Inflammatory macrophage treated with lipopolysaccharide for 1 hour (primary cell): ENCODE results near the gene DACT2.

Experiments used
- DNase-seq, 2 donors: peaks; one replicate each; pipeline ENCODE4 v3.0.0-alpha.2; 2020 to 2022

Gene DACT2

DNA sequence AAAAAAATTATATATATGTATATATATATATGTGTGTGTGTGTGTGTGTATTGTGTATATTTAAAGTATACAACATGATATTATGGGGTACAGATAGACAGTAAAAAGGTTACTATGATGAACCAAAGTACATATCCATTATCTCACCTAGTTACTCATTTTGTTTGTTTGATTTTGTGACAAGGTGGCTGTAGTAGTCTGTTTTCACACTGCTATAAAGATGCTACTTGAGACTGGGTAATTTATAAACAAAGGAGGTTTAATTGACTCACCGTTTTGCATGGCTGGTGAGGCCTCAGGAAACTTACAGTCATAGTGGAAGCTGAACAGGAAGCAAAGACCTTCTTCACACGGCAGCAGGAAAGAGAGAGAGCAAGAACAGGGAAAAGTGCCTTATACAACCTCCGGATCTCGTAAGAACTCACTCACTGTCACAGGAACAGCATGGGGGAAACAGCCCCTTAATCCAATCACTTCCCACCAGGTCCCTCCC is 30.2 kb upstream of the DACT2 start:
- no peak for DNase-seq

DNA sequence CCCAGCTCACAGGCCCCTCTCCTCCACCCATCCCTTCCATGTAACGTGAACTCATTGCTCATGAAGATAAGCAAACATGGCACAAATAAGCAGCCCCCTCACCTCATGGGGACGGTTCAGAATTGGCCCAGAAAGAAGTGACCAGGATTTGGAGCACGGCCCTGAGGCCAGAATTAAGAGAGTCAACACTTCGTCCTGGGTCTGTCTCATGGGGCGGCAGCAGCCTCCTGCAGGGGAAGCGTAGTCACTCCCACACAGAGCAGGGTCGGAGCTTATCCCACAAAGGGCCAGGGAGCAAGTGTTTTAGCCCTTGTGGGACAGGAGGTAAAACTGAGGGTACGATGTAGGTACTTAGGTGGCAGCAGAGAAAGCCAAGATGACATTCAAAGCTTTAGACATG is 28.6 kb upstream of the DACT2 start:
- DNase-seq: no peak

DNA sequence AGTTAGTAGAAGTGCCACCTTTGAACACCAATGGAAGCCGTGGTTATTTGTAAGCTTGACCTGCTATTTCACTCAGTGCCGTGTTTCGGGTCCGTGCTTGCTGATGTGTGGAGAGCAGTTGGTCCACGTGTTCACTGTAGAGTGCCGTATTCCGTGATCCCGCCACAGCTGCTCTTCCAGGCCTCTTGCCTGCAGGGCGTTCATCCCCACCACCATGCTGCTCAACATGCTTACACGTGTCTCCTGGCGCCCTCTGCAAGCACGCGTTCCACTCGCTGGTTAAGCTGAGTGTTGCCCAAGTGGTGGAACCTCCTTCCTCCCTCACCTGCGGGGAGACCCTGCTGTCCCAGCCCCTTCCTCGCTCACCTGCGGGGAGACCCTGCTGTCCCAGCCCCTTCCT is 28.0 kb upstream of the DACT2 start:
- no peak for DNase-seq

DNA sequence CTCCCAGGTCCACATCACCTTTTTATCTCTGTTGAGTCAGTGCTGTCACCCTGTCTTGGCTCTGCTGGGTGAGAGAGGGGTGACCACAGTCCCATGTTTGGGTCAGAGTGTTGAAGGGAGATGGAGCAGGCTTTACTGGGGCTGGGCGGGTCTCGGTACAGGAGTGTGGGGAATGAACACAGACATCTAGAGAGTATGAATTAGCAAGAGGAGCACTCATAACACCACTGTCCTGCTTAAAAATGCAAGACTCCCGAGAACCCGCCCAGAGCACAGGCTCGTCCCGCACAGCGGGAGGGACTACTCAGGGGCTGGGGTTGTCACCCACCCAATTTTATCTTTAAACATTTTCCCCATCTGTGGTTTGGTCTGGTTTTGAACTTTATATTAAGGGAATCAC is 27.5 kb upstream of the DACT2 start:
- no peak for DNase-seq

DNA sequence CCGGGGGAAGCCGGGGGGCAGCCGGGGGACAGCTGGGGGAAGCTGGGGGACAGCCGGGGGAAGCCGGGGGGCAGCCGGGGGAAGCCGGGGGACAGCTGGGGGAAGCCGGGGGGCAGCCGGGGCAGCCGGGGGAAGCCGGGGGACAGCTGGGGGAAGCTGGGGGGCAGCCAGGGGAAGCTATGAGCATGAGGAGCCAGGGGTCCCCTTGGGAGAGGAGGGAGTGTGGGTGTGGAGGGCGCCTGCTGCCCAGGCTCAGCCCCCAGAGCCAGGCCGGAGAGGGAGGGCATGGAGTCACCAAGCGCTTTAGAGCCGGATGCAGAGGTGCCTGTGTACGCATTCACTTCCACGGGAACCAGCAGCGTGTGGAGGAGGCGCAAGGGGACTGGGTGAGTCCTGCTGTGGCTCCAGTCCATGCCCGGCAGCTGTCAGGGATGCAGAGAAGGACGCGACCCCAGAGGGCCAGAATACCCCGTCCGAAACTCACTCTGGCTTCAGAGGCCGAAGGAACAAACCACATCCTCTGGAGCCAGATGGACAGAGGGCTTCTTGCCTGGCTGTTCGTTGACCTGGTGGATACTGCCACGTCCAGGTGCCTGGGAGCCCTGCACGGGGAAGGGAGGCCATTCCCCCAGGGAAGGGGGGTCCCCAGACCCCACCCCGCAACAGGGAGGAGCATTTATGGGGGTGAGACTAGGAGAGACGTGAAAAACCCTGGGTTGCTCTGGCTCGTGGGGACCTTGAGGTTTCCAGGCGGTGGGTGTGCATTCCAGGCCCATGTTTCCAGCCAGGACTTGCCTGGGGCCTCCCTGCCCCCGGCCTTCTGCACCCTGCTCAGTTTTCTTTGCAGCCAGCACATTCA is 26.5 kb upstream of the DACT2 start:
- no peak for DNase-seq

DNA sequence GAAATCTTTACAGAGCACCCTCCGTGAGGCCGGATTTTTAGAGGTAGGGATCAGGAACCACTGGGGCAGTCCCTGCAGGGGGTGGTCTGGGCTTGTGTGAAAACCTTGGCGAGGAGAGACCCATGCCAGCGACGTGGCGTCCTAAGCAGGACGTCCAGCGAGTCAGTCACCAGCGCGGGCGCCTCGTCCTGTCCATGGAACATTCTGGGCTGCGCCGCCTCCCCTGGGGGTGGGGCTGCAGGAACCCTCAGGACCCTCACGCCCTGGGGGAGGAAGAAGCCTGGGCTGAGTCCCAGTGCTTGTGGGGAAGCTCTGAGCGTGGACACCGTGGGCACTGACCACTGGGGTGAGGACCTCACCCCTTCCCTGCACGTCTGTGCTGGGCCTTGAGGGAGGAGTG is 25.7 kb upstream of the DACT2 start:
- no peak for DNase-seq

DNA sequence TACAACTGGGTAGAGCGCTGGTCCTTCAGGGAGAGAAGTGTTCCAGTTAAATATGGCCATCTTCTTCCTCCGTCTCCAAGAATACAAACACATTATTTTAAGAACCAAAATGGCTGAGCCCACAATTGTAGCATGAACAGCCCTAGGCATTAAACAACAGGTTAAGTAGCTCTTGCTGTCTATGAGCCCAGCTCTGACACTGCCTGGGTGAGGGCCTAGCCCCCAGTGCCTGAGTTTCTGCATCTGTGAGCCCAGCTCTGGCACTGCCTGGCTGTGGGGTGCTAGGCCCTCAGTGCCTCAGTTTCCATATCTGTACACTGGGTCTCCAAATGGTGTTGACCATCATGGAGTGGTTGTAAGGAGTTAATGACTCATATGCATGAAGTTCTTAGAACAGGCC is 24.8 kb upstream of the DACT2 start:
- no peak for DNase-seq

DNA sequence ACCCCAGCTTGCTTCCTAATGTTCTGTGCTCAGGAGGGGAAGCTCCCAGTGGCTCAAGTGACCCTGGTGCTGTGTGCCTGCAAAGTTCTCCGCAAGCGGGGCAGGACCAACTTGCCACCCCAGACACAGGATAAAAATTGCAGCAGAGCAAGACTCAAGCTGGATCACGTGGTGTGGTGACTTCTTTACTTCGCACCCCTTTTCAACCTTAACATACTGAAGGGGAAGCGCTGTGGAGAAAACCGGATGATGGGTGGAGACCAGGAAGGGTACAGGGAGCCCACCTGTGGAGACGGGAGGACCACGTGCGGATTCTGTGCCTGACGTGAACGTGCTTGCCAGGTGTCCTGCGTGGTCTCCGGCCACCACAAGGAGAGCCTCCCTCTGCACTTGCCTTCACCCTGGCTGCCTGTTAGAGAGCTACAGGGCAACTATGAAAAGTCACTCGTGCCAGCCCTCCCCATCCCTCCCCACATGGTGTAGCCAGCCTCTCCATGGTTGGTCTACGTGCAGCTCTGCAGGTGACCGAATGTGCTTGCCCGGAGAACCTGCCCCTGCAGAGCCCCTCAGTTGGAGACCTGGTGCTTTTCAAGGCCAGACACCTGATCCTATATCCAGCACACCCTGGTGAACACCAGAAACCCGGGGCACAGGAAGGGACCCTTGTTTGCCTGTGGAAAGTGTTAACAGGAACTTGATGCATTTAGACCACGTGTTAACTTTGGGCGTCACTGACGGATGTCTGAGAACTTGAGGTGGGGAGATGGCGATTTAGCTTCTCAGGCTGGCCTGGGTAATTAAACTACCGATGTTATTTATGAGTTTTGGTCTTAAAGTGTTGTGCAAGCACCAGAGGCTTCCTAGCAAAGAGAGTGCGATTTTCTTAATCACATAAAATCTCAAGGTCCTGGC is 23.9 kb upstream of the DACT2 start:
- DNase-seq: no peak

DNA sequence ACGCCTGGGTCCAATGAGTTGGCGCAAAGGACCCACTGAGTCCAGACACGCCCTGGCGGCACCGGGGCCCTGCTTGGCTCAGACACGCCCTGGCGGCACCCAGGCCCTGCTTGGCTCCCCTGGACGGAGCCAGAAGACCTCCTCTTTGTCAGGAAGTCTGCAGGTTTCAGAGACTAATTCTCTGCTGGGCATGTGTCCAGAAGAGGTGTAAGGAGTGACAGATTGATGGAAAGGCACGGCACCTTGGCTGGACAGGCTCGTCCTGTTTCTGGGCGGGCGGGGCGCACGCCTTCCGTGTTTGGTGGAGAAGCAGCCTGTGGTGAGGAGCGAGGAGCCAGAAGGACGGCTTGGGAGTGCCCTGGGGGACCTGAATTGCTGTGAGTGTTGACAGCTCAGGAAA is 23.1 kb upstream of the DACT2 start:
- DNase-seq: no peak

DNA sequence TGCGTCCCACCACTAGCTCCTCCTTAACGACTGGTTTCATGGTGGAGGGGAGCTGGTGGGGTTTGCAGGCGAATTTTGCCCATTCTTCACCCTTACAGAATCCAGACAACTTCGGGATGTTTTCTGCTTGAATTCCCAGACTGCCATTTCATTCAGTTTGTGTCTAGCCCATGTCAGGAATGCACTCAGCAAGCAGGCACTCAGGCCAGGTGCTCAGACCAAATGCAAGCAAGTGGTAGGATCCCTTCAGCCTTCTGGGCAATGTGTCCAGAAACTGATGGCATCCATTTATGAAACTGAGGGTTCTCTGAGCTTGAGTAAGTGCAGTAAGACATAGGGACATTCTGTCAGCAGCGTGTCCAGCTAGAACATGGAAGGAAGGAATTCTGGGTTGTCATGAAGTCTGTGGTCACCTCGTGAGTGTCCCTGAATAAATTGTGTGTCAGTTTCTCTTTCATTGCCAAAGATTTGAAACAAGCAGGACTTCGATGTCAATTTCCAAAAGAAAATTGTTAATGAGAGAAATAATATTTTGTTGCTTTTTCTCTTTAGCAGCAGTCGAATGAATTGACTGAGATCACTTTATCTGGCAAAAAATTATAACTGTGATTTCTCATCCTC is 21.8 kb upstream of the DACT2 start:
- no peak for DNase-seq

DNA sequence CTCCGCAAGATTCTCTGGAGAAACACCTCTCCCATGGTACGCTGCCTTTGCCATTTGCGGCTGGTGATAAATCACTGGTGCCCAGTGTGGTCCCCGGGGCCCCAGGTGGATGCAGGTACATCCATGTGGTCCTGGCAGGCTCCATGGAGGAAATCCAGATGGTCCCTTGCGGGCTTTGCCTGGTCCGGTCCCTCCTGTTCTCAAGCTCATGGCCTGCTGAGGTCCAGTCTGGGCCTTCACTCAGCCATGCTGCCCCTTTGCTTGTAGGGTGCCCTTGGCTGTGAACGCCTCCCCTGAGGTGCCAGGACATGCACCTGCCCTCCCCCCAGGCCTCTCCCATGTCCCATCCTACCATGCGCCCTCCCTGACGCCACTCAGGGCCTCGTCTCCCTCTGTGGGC is 21.2 kb upstream of the DACT2 start:
- no peak for DNase-seq

DNA sequence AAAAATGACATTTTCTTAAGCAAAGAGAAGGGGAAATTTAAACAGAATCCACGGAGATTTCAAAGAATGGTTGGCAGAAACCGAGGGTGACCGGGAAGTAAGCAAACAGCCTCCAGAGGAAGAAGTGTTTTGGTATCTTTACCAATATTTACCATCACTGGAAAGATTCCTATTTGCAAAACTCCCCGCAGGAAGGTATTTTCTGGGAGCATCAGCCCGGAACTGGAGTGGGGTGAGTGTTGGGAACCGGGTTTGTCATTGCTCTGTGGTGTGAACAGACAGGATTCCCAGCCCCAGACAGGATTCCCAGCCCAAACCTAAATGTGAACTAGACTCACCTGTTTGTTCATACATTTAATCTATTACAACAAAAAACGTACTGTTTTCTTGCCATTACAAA is 19.2 kb upstream of the DACT2 start:
- DNase-seq: no peak

DNA sequence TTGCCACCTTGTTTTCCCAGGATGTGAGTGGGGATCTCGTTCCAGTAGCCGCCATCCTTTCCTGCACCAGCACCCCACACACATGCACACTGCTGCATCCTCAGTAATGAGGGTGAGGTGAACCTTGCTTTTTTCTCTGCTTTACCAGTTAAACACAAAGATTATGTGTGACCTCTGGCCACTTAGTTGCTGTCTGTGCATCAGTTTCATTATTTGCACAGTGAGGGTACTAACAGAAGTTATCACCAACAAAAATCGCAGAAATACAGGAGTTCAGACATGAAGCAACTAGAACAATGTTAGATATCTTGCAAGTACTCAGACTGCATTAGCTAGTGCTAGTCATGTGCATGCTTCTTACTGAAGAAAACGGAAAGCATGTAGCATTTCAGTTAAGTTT is 17.4 kb upstream of the DACT2 start:
- no peak for DNase-seq

DNA sequence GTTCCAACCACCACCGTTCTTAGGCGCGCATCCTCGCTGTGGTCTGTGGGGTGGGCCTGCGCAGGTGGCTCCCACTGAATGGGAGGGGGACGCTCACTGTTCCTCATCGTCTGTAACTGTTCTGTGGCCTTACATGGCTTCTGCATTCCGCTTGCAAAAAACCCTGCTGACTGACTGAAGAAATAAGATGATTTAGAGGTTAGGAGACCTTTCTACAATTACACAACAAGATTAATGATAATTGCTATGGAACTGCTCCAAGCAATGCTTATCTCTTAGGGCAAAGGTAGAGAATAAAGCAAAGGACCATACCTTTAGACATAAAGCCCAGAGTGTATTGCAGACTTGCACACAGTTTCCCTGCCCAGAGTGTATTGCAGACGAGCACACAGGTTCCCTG is 14.4 kb upstream of the DACT2 start:
- DNase-seq: no peak

DNA sequence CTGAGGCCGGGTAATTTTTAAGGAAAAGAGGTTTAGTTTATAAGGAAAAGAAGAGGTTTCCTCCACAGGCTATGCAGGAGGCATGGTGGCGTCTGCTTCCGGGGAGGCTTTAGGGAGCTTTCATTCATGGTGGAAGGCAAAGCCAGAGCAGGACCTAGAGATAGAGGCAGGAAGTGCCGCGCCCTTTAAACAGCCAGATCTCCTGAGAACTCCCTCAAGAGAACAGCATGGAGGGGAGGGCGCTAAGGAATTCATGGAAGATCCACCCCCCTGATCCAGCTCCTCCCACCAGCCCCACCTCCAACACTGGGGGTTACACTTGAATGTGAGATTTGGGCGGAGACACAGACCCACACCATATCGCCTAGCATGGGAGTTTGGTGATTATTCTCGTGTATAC is 13.9 kb upstream of the DACT2 start:
- DNase-seq: no peak

DNA sequence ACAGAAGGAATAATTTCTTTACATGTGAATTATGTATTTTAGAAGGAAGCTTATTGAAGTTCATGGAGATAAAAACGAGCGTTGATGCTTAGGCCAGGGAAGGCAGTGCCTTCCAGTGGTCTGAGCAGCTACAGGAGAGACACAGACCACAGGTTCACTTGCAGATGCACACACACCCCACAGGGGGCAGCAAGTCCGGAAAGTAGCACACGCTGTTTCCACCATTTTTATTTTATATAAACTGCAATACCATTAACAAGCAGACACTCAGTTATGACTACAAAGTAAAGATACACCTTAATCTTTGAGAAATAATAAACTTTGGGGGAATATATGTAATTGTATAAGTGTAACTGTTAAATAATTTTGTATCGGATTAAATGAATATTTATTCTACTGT is 13.5 kb upstream of the DACT2 start:
- no peak for DNase-seq

DNA sequence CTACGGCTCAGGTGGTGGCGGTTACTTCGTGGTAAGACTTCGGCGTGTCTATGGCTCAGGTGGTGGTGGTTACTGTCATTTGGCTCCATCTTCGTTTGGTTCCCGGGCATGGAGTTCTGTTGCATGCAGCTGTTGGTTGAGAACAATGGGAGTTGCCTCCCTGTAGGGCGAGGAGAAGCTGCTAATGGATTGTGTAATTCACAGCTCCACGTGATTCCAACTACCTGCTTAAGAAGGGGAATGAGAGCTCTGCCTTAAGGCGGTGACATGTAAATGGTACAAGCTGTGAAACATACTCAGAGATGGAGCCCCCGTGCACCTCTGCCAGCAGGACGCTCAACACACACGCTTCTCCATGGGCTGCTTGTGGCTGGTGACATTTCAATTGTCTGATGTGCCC is 12.4 kb upstream of the DACT2 start:
- DNase-seq: no peak

DNA sequence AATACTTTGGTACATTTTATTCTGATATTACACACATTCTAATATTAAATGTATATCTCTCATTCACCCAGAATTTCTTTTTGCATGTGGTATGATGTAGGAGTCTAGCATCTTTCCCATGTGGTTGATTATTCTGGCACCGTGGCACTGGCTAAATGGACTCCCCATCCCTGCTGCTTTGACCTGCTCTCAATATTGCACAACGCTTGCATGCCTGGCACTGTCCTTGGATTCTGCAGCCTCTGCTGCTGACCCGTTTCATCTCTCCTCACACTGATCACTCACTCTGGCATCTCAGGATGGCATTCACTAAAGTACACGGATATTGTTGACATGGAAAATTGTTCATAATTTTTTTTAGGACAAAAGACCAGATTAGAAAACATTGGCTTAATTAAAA is 11.5 kb upstream of the DACT2 start:
- DNase-seq: no peak

DNA sequence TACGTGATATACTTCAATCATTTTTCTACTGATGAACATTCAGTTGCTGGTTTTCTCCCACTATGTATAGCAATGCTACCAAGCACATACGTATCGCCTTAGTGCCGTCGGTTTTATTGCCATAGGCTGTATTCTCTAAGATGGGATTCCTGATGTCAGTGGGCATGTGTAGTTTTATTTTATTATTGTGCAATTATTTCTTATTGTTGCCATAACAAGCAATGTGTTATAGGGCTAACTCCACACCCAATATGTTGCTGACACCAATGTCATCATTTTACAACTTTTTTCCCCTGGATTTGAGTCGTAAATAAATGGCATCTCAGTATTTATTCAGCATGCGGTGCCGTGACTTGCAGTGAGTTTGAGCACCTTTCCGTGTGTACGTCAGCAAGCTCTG is 10.8 kb upstream of the DACT2 start:
- no peak for DNase-seq

DNA sequence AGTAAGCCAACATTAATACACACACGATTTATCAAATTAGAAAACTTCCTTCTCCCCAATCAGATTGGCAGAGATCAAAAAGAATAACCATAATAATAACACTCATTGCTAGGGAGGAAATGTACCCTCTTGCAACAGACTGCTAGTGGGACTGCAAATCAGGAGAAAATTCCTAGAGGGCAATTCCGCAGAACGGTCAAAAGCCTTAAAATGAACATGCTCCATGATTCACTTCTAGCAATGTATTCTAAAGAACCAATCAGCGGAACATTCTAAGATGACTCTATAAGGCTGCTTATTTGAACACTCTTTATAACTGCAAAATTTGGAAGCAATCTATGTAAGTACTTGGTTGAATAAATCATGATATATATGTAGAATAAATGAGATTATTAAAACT is 8.5 kb upstream of the DACT2 start:
- no peak for DNase-seq

DNA sequence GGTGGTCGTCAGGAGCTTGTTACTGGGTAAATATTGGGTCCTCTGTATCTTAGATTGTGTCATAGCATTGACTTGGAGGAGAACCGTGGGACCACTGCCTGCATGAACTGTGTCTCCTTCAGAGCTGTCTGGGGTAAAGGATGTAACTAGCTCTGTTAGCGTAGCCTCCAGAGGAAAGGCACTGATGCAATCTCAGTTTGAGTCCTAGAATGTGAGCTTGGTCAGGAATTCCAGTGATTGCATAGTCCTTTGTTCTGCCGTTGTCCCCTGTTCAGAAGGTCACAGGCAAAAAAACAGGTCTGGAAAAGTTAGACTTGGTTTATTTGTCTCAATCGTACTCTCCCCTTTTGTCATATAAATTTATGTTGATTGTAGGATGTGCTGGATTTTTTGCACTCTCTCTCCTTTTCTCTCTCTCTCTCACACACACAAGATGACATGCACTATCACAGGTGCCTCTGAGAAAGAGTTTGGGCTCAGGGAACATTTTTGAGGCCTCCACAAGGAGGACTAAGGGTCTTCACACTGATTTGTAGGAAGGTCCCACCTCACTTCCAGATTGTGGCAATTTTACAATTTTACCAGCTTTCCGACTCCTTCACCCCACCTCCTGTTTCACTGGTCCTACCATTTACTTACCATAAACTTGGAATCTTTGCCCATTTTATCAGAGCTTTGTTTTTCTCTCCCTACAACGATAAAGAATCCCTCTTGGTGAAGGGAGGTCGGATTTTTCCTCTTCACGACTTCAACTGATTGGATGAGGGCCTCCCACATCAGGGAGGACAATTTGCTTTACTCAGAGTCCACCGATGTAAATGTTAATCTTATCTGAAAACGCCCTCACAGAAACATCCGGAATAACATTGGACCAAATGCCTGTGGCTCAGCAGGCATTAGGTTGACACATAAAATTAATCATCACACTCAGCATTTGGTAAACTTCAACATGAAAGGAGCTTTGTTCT is 7.0 kb upstream of the DACT2 start:
- no peak for DNase-seq

DNA sequence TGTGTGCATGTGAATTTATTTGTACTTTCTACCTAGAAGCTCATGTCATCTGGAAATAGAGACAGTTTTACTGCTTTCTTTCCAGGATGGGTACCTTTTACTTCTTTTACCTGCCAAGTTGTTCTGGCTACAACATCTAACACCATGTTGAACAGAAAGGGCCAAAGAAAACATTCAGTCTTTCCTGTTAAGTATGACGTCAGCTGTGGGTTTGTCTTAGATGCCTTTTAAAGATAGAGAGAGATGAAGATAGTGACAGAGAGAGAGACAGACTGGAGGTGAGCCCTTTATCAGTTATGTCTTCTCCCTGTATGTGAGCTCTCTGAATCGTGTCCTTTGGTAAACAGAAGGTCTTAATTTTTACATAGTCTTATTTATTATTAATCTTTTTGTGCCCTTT is 3.4 kb upstream of the DACT2 start:
- DNase-seq: no peak
